H1 (cell line): ENCODE data around the gene TIGD6. TPM values are rescaled to one million over a fixed set of nuclear protein-coding genes. Genes with fewer than 3 reads are reported as not detected.

ENCODE experiments used
- CTCF ChIA-PET: fragments of 300-600 bp; sonication (Branson Sonifier 250); formaldehyde crosslinking; loops from one replicate; lab custom pipeline; 2021; ENCODE audit not compliant: partially characterized antibody; lab: Charles Lee
- POLR2A ChIA-PET: fragments of 300-600 bp; sonication (Branson Sonifier 250); formaldehyde crosslinking; loops from one replicate; lab custom pipeline; 2021; ENCODE audit warnings: inconsistent platforms; ENCODE audit not compliant: partially characterized antibody; lab: Charles Lee
- DNase-seq, 2 experiments: peaks; one replicate each; pipeline versions ENCODE4 v3.0.0 to v3.0.0-alpha.2; 2010 to 2022; ENCODE audit warnings: low spot score in 2 of 2, low read depth in 1 of 2, mixed read lengths in 1 of 2
- FAIRE-seq: peaks from 2 replicates; lab custom pipeline; 2011; peaks lifted over from hg19 to GRCh38; lab: Jason Lieb, UNC
- H2AFZ ChIP-seq: 2 replicates; pipeline ENCODE4 v1.8.1; 2012; ENCODE audit warnings: low read length, inconsistent platforms
- H2AK5ac ChIP-seq: 2 replicates; pipeline ENCODE4 v1.6.1; 2013; ENCODE audit warnings: low read depth, low read length
- H2BK120ac ChIP-seq: replicated peaks from 2 replicates; pipeline ENCODE3; 2013; ENCODE audit warnings: low read depth, low read length, inconsistent platforms
- H2BK12ac ChIP-seq: 2 replicates; pipeline ENCODE4 v1.6.1; 2013; ENCODE audit warnings: low read depth, low read length
- H2BK15ac ChIP-seq: 2 replicates; pipeline ENCODE4 v1.6.1; 2013; ENCODE audit warnings: low read length
- H2BK20ac ChIP-seq: 2 replicates; pipeline ENCODE4 v1.6.1; 2013; ENCODE audit warnings: low read length
- H2BK5ac ChIP-seq: 2 replicates; pipeline ENCODE4 v1.6.1; 2013; ENCODE audit warnings: low read depth, low read length
- H3K14ac ChIP-seq: 2 replicates; pipeline ENCODE4 v1.6.1; 2013; ENCODE audit warnings: inconsistent platforms; ENCODE audit not compliant: insufficient read length
- H3K18ac ChIP-seq: 2 replicates; pipeline ENCODE4 v1.6.1; 2013; ENCODE audit warnings: low read length; ENCODE audit errors: extremely low read depth
- H3K23ac ChIP-seq: 2 replicates; pipeline ENCODE4 v1.6.1; 2013; ENCODE audit warnings: inconsistent platforms; ENCODE audit not compliant: insufficient read length
- H3K23me2 ChIP-seq: 2 replicates; pipeline ENCODE4 v1.6.1; 2013; ENCODE audit warnings: low read depth, low read length
- H3K27ac ChIP-seq: 2 replicates; pipeline ENCODE4 v1.6.1; 2011; ENCODE audit warnings: low read depth, low read length, inconsistent platforms
- H3K27me3 ChIP-seq, 4 experiments: replicated peaks in 1 of 4; 1 replicate in 1 of 4; 2 replicates in 3 of 4; pipeline versions ENCODE4 v1.6.1 to v1.8.1; 2011 to 2013; ENCODE audit warnings: low read length in 3 of 4, mild to moderate bottlenecking in 3 of 4, inconsistent platforms in 2 of 4, mixed read lengths in 2 of 4, moderate library complexity in 1 of 4; ENCODE audit not compliant: control insufficient read depth in 3 of 4, insufficient read depth in 3 of 4; ENCODE audit errors: extremely low read depth in 1 of 4
- H3K36me3 ChIP-seq, 4 experiments: 2 replicates each; pipeline versions ENCODE4 v1.6.1 to v1.8.1; 2011 to 2013; ENCODE audit warnings: mild to moderate bottlenecking in 4 of 4, low read length in 3 of 4, moderate library complexity in 2 of 4, control low read depth in 1 of 4, inconsistent platforms in 1 of 4; ENCODE audit not compliant: insufficient read depth in 4 of 4, control insufficient read depth in 2 of 4
- H3K4ac ChIP-seq: replicated peaks from 2 replicates; pipeline ENCODE3; 2013; ENCODE audit warnings: low read length, low read depth, mixed read lengths, inconsistent platforms; ENCODE audit not compliant: insufficient read length
- H3K4me1 ChIP-seq, 4 experiments: replicated peaks in 1 of 4; 1 replicate in 1 of 4; 2 replicates in 3 of 4; pipeline versions ENCODE4 v1.6.1 to v1.8.1; 2011 to 2013; ENCODE audit warnings: low read length in 3 of 4, inconsistent platforms in 2 of 4, mixed read lengths in 1 of 4; ENCODE audit not compliant: insufficient read depth in 4 of 4, control insufficient read depth in 3 of 4
- H3K4me2 ChIP-seq, 2 experiments: 2 replicates each; pipeline versions ENCODE4 v1.6.1 to v1.8.1; 2011 to 2013; ENCODE audit warnings: low read depth in 2 of 2, low read length in 2 of 2, control low read depth in 1 of 2, inconsistent platforms in 1 of 2, mild to moderate bottlenecking in 1 of 2; ENCODE audit not compliant: insufficient read depth in 1 of 2
- H3K4me3 ChIP-seq, 4 experiments: fragments of 200-600, 300-600 bp in 1 of 4; sonication (generic), shearing (Covaris generic), sonication (Bioruptor Twin) in 1 of 4; 2 replicates each; pipeline versions ENCODE4 v1.5.1 to v1.8.1; 2011 to 2016; ENCODE audit warnings: low read length in 4 of 4, low read depth in 3 of 4, control low read depth in 2 of 4, inconsistent platforms in 2 of 4, mild to moderate bottlenecking in 2 of 4, mixed read lengths in 1 of 4, moderate library complexity in 1 of 4; ENCODE audit not compliant: insufficient read depth in 2 of 4; ENCODE audit errors: extremely low read depth in 1 of 4
- H3K56ac ChIP-seq: replicated peaks from 2 replicates; pipeline ENCODE3; 2013; ENCODE audit warnings: low read depth, mild to moderate bottlenecking, mixed read lengths, low read length, inconsistent platforms; ENCODE audit not compliant: insufficient read length
- H3K79me1 ChIP-seq: 2 replicates; pipeline ENCODE4 v1.6.1; 2013; ENCODE audit warnings: low read depth, low read length, control low read depth
- H3K79me2 ChIP-seq, 2 experiments: 2 replicates each; pipeline versions ENCODE4 v1.6.1 to v1.8.1; 2012 to 2013; ENCODE audit warnings: low read length in 2 of 2, mild to moderate bottlenecking in 2 of 2, inconsistent platforms in 1 of 2; ENCODE audit not compliant: insufficient read depth in 2 of 2, control insufficient read depth in 1 of 2
- H3K9ac ChIP-seq, 4 experiments: replicated peaks in 1 of 4; 1 replicate in 1 of 4; 2 replicates in 3 of 4; pipeline versions ENCODE4 v1.6.1 to v1.8.1; 2011 to 2013; ENCODE audit warnings: low read depth in 3 of 4, low read length in 3 of 4, control low read depth in 2 of 4, mild to moderate bottlenecking in 2 of 4, moderate library complexity in 2 of 4, inconsistent platforms in 1 of 4; ENCODE audit errors: extremely low read depth in 1 of 4
- H3K9me3 ChIP-seq, 2 experiments: 2 replicates each; pipeline versions ENCODE4 v1.6.1 to v1.8.1; 2012 to 2013; ENCODE audit warnings: mild to moderate bottlenecking in 2 of 2, moderate library complexity in 2 of 2, control low read depth in 1 of 2, inconsistent platforms in 1 of 2, low read depth in 1 of 2, low read length in 1 of 2, mixed read lengths in 1 of 2; ENCODE audit not compliant: insufficient read depth in 2 of 2
- H4K20me1 ChIP-seq, 2 experiments: replicated peaks in 1 of 2; 2 replicates each; pipeline versions ENCODE3 to v1.8.1; 2011 to 2013; ENCODE audit warnings: inconsistent platforms in 2 of 2, low read length in 2 of 2, mild to moderate bottlenecking in 1 of 2; ENCODE audit not compliant: insufficient read depth in 2 of 2, control insufficient read depth in 1 of 2
- H4K5ac ChIP-seq: 2 replicates; pipeline ENCODE4 v1.6.1; 2013; ENCODE audit warnings: low read length, low read depth, mixed read lengths, inconsistent platforms; ENCODE audit not compliant: insufficient read length
- H4K8ac ChIP-seq: 2 replicates; pipeline ENCODE4 v1.8.0; 2013; ENCODE audit warnings: mild to moderate bottlenecking, moderate library complexity, low read length, inconsistent platforms; ENCODE audit not compliant: insufficient read depth; ENCODE audit errors: extremely low read depth
- H4K91ac ChIP-seq: replicated peaks from 2 replicates; pipeline ENCODE3; 2013; ENCODE audit warnings: low read length, mixed read lengths, inconsistent platforms; ENCODE audit not compliant: insufficient read length
- CTCF ChIP-seq, 3 experiments: IDR thresholded peaks; 1 replicate in 2 of 3; 2 replicates in 1 of 3; pipeline versions ENCODE4 v1.5.1 to v1.6.1; 2011; ENCODE audit warnings: low read length in 3 of 3, mild to moderate bottlenecking in 3 of 3, inconsistent platforms in 2 of 3, low read depth in 1 of 3, moderate library complexity in 1 of 3; ENCODE audit not compliant: insufficient read depth in 1 of 3; ENCODE audit errors: control extremely low read depth in 1 of 3
- GABPA ChIP-seq: IDR thresholded peaks from 2 replicates; pipeline ENCODE4 v1.6.1; 2011; ENCODE audit warnings: mild to moderate bottlenecking, low read length, moderate library complexity, borderline replicate concordance; ENCODE audit not compliant: insufficient read depth
- POLR2AphosphoS5 ChIP-seq: IDR thresholded peaks from 2 replicates; pipeline ENCODE4 v1.6.1; 2011; ENCODE audit warnings: low read depth, low read length
- RAD21 ChIP-seq, 2 experiments: IDR thresholded peaks in 1 of 2; conservative IDR thresholded peaks in 1 of 2; 2 replicates each; pipeline ENCODE4 v1.6.1; 2011; ENCODE audit warnings: low read depth in 2 of 2, low read length in 2 of 2, improper control_type of control experiment in 1 of 2, inconsistent platforms in 1 of 2, mild to moderate bottlenecking in 1 of 2, moderate library complexity in 1 of 2
- WGBS, 2 experiments: shearing (Covaris generic) in 1 of 2; methylation state at CpG; one replicate each; pipeline versions ENCODE4 v1.1.6 to v1.1.7; 2013 to 2015; ENCODE audit warnings: low lambda C conversion rate in 2 of 2, mixed read lengths in 2 of 2, inconsistent platforms in 1 of 2, low coverage in 1 of 2, missing lambda C conversion rate in 1 of 2; ENCODE audit not compliant: insufficient replicate concordance in 2 of 2, insufficient coverage in 1 of 2, insufficient read length in 1 of 2; ENCODE audit errors: extremely low coverage in 1 of 2, missing lambda C conversion rate in 1 of 2; 5-methylcytosine and 5-hydroxymethylcytosine counted together
- polyA plus RNA-seq, 7 experiments: library from polyadenylated mRNA; depleted of rRNA in 3 of 7; stranded (reverse) in 5 of 7; unstranded in 2 of 7; fragments of >200 nt in 5 of 7; fragments of 200-250 nt in 2 of 7; gene quantifications; 1 replicate in 5 of 7; 2 replicates in 1 of 7; 4 replicates in 1 of 7; pipeline versions ENCODE4 v1.2.1 to v1.2.3, GENCODE V29; 2011 to 2013; ENCODE audit warnings: missing spikeins in 2 of 7, mixed read lengths in 2 of 7
- total RNA-seq: library from RNA; stranded (reverse); fragmentation: NEBNext Ultra II Directional; extraction: Animal tissue kit (Norgen Biotek cat#: 25700); gene quantifications from 2 replicates; pipeline ENCODE4 v1.2.1, GENCODE V29; 2021

The TIGD6 gene
- total and polyA plus RNA-seq, 2 of the 8 experiments (the other 6 are each of a cell fraction or from before 2014, with no cell fraction given), result 1.3 to 2.4 TPM

- Histone ChIP-seq H3K79me2 (no peaks in the 10 kb centered on the region), H3K4me2 (no peak overlapping the region), H2BK5ac (no peak overlapping the region), H4K91ac (no peak overlapping the region), H3K18ac (no peak overlapping the region), H2BK12ac (no peak overlapping the region), H3K56ac (no peak overlapping the region), H3K4me3 (no peak overlapping the region), H3K23me2 (no peaks in the 10 kb centered on the region), H2BK120ac (no peak overlapping the region), H2BK20ac (no peak overlapping the region), H3K4me1 (no peaks in the 10 kb centered on the region), H2AK5ac (no peak overlapping the region), H3K27ac (no peak overlapping the region), H3K27me3 (no peaks in the 10 kb centered on the region), H3K36me3 (peaks cover 30 to 77% (median 66%) of the 10 kb centered on the region in 4 experiments), H3K9ac (no peak overlapping the region), H3K4ac (no peak overlapping the region), H2BK15ac (no peak overlapping the region), H4K5ac (no peak overlapping the region), H2AFZ (no peak overlapping the region), H3K14ac (no peak overlapping the region), H4K8ac (no peak overlapping the region), H3K9me3 (no peaks in the 10 kb centered on the region), H4K20me1 (peaks cover 0 to 5% of the 10 kb centered on the region in 2 experiments), H3K23ac (no peak overlapping the region), H3K79me1 (no peaks in the 10 kb centered on the region)
- ChIA-PET POLR2A (interaction anchor here (1.4 kb wide), 1 partner anchor 8 kb away, joined by 6 read pairs; no protein-coding TSS in a partner anchor), CTCF (interaction anchor here (0.6 to 2.3 kb wide), 30 partner anchors 9 to 352 kb away, joined by 3 to 10 read pairs (median 4); no protein-coding TSS in a partner anchor)
- TF ChIP-seq CTCF (IDR thresholded peaks at IDR 0.05; ENCODE audit: control extremely low read depth in 1 of 3, insufficient read depth in 1 of 3, low read depth in 1 of 3, low read length in 3 of 3) (peak; percentile 44 to 50 (median 47)), GABPA (no peak), RAD21 (IDR thresholded peaks at IDR 0.05 in 1 of 2, conservative IDR thresholded peaks at IDR 0.05 in 1 of 2; ENCODE audit: low read depth in 2 of 2, low read length in 2 of 2) (peak; percentile 44 to 59; a peak in 3 of 4 replicates), POLR2AphosphoS5 (no peak)
- FAIRE-seq (no peak), DNase-seq (no peak)
- WGBS, 2 experiments, result 87% methylated on average over 6 of the region's 6 CpGs; no CpG with 5 or more reads in 1 of the 2 experiments
These were observed 45.1 kb upstream of the TIGD6 start for GRCh38 chr5:150045549-150045948.
